Lower leg skin (tissue), 4 donors: Measurements from ENCODE around the gene ABCC4. TPM values are rescaled to one million over a fixed set of nuclear protein-coding genes. Genes with fewer than 3 reads are reported as not detected.

Experiments
- DNase-seq, 2 donors: peaks; one replicate each; pipeline ENCODE4 v3.0.0-alpha.2; 2019; ENCODE audit warnings: low spot score in 2 of 2
- H3K4me3 ChIP-seq: fragments of 200-600 bp; sonication (generic); 2 replicates; pipeline ENCODE4 v1.5.1; 2017; ENCODE audit warnings: mild to moderate bottlenecking, low read depth; ENCODE audit not compliant: poor library complexity, severe bottlenecking
- CTCF ChIP-seq, 3 donors: fragments of 450-650 bp; IDR thresholded peaks; one replicate each; pipeline ENCODE4 v1.5.1; 2016; ENCODE audit warnings: antibody characterized with exemption in 3 of 3, mild to moderate bottlenecking in 3 of 3, moderate library complexity in 2 of 3
- POLR2A ChIP-seq, 2 donors: fragments of 450-650 bp; IDR thresholded peaks; one replicate each; pipeline ENCODE4 v1.6.1; 2016 to 2017; ENCODE audit warnings: antibody characterized with exemption in 2 of 2, mild to moderate bottlenecking in 1 of 2, moderate library complexity in 1 of 2
- WGBS, 2 donors: methylation state at CpG; one replicate each; pipeline ENCODE4 v1.1.5; 2018; 5-methylcytosine and 5-hydroxymethylcytosine counted together
- intact Hi-C: fragments of 100-400 bp; cut with DNase I; formaldehyde crosslinking; loops from one replicate; pipeline ENCODE4 v1.15.0; 2023; ENCODE audit warnings: low total_unique reads
- total RNA-seq, 4 donors: library from RNA; depleted of rRNA; stranded (reverse); fragments of >200 nt; gene quantifications; one replicate each; pipeline ENCODE4 v1.1.0, GENCODE V29; 2016

ABCC4 gene
- total RNA-seq, 4 donors from 2014 or later: 5.1 to 30.9 (median 11.1) TPM

- intact Hi-C loops: no loop called here
- 86% methylated on average over 3 of the region's 3 CpGs for WGBS, 2 donors
- DNase-seq: no peak
- TF ChIP-seq CTCF (IDR thresholded peaks at IDR 0.05) (no peak), POLR2A (IDR thresholded peaks at IDR 0.05) (no peak)
- no peak overlapping the region for H3K4me3 ChIP-seq
Observed at GRCh38 chr13:95264225-95264624, 37.0 kb downstream of the ABCC4 start.

GRCh38 chr13:95262837-95263384 lies 38.3 kb downstream of the ABCC4 start:
- no peak for TF ChIP-seq CTCF (IDR thresholded peaks at IDR 0.05)
- DNase-seq: no peak
- 93 to 94% methylated on average over 9 of the region's 9 CpGs for WGBS, 2 donors
- no peak overlapping the region for H3K4me3 ChIP-seq
- intact Hi-C loops: no loop called here

- DNase-seq: peak in 1 of 2 donors; percentile 70
- no peak for TF ChIP-seq CTCF (IDR thresholded peaks at IDR 0.05)
- no peak for TF ChIP-seq POLR2A (IDR thresholded peaks at IDR 0.05)
- WGBS, 2 donors: 69 to 70% methylated on average over 3 of the region's 3 CpGs
- H3K4me3 ChIP-seq: no peak overlapping the region
- intact Hi-C loops: no loop called here
Observed at GRCh38 chr13:95261956-95262355, 39.3 kb downstream of the ABCC4 start.

GRCh38 chr13:95260031-95260525 lies 41.2 kb downstream of the ABCC4 start:
- no peak overlapping the region for H3K4me3 ChIP-seq
- TF ChIP-seq CTCF (IDR thresholded peaks at IDR 0.05) (no peak), POLR2A (IDR thresholded peaks at IDR 0.05) (no peak)
- 78 to 81% methylated on average over 7 of the region's 7 CpGs for WGBS, 2 donors
- DNase-seq: peak in 1 of 2 donors; percentile 17
- intact Hi-C loops: no loop called here

- peak in 1 of 2 donors; percentile 32 for DNase-seq
- intact Hi-C loops: no loop called here
- H3K4me3 ChIP-seq: no peak overlapping the region
- 75 to 77% methylated on average over 9 of the region's 9 CpGs for WGBS, 2 donors
- no peak for TF ChIP-seq CTCF (IDR thresholded peaks at IDR 0.05)
- no peak for TF ChIP-seq POLR2A (IDR thresholded peaks at IDR 0.05)
Observed at GRCh38 chr13:95258619-95259194, 42.5 kb downstream of the ABCC4 start.

GRCh38 chr13:95258098-95258497 lies 43.2 kb downstream of the ABCC4 start:
- H3K4me3 ChIP-seq: no peak overlapping the region
- TF ChIP-seq POLR2A (IDR thresholded peaks at IDR 0.05) (no peak), CTCF (IDR thresholded peaks at IDR 0.05) (no peak)
- WGBS, 2 donors: 82 to 97% methylated on average over 5 of the region's 5 CpGs
- DNase-seq: no peak
- intact Hi-C loops: no loop called here
